MM.1S (cell line): Measurements from ENCODE around the gene ADCY4.
A peak's percentile ranks its signal among the peaks of the same experiment; 100 is the strongest.
"Not testable (repeated sequence)": the region's sequence is repeated elsewhere in the genome, so short reads cannot be mapped to it uniquely, and the experiment has no call there.

ENCODE experiments used
- DNase-seq: peaks from one replicate; pipeline ENCODE4 v3.0.0-alpha.2; 2015
- H2AFZ ChIP-seq: fragments of 300-600 bp; sonication (generic); 2 replicates; pipeline ENCODE4 v1.6.0; 2016; ENCODE audit warnings: antibody characterized with exemption, low read length
- H3F3A ChIP-seq: fragments of 300-600 bp; sonication (generic); 2 replicates; pipeline ENCODE4 v1.6.1; 2016; ENCODE audit warnings: mild to moderate bottlenecking, antibody characterized with exemption, low read length, moderate library complexity, mixed read lengths; ENCODE audit not compliant: insufficient read depth
- H3K27ac ChIP-seq: fragments of 300-600 bp; sonication (generic); 2 replicates; pipeline ENCODE4 v1.5.1; 2016; ENCODE audit warnings: mild to moderate bottlenecking, low read length
- H3K27me3 ChIP-seq: fragments of 300-600 bp; sonication (generic); replicated peaks from 2 replicates; pipeline ENCODE4 v1.6.0; 2016; ENCODE audit warnings: low read length; ENCODE audit not compliant: insufficient read depth
- H3K36me3 ChIP-seq: fragments of 300-600 bp; sonication (generic); replicated peaks from 2 replicates; pipeline ENCODE4 v1.6.1; 2016; ENCODE audit warnings: mild to moderate bottlenecking, low read length, mixed read lengths; ENCODE audit not compliant: insufficient read depth
- H3K4me1 ChIP-seq: fragments of 300-600 bp; sonication (generic); 2 replicates; pipeline ENCODE4 v1.6.1; 2016; ENCODE audit warnings: low read length, mixed read lengths
- H3K4me2 ChIP-seq: fragments of 300-600 bp; sonication (generic); 2 replicates; pipeline ENCODE4 v1.6.0; 2016; ENCODE audit warnings: low read depth, low read length
- H3K4me3 ChIP-seq: fragments of 300-600 bp; sonication (generic); 2 replicates; pipeline ENCODE4 v1.5.1; 2016; ENCODE audit warnings: low read length, mixed read lengths
- H3K79me2 ChIP-seq: fragments of 300-600 bp; sonication (generic); 2 replicates; pipeline ENCODE4 v1.6.1; 2016; ENCODE audit warnings: mixed run types, low read length, mixed read lengths
- H3K9ac ChIP-seq: fragments of 300-600 bp; sonication (generic); 2 replicates; pipeline ENCODE4 v1.6.1; 2016; ENCODE audit warnings: low read length, mixed read lengths
- H3K9me2 ChIP-seq: fragments of 300-600 bp; sonication (generic); replicated peaks from 2 replicates; pipeline ENCODE4 v1.6.1; 2016; ENCODE audit warnings: mild to moderate bottlenecking, low read length, mixed read lengths; ENCODE audit not compliant: insufficient read depth
- H3K9me3 ChIP-seq: fragments of 300-600 bp; sonication (generic); replicated peaks from 2 replicates; pipeline ENCODE4 v1.6.1; 2016; ENCODE audit warnings: mild to moderate bottlenecking, low read length, mixed read lengths; ENCODE audit not compliant: insufficient read depth
- H4K20me1 ChIP-seq: fragments of 300-600 bp; sonication (generic); 2 replicates; pipeline ENCODE4 v1.6.1; 2016; ENCODE audit warnings: mild to moderate bottlenecking, low read length, moderate library complexity, mixed read lengths; ENCODE audit not compliant: insufficient read depth
- EZH2 ChIP-seq: fragments of 300-600 bp; sonication (generic); optimal IDR thresholded peaks from 2 replicates; pipeline ENCODE3; 2017; ENCODE audit warnings: low read depth, mild to moderate bottlenecking, antibody characterized with exemption, low read length, mixed read lengths
- EZH2phosphoT487 ChIP-seq: fragments of 300-600 bp; sonication (generic); IDR thresholded peaks from 2 replicates; pipeline ENCODE4 v1.6.1; 2018; ENCODE audit warnings: antibody characterized with exemption, low read length
- TF ChIP-seq, protein P1 (sequence below): fragments of 300-600 bp; sonication (generic); IDR thresholded peaks from 2 replicates; pipeline ENCODE4 v1.5.1; 2016; ENCODE audit warnings: antibody characterized with exemption, low read length, mixed read lengths

ADCY4 gene

DNA sequence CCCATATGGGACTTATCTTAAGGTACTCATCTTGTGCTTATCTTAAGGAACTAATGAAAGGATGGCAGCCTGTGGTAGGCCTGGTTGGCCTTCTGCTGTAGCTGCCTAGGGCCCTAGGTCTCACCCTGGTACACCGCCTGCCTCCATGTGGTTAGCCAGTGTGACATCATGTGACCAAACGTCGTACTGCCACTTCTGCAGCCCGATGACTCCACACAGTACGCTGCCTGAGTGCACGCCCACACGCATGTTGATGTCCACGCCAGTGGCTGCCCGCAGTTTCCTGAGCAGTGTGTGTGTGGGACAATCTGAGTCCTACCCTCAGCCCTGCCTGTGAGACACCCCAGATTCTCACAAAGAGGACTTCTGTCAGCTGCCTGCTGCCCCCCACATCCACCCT, 5.1 kb downstream of the ADCY4 start:
- Histone ChIP-seq H3K4me2 (no peak overlapping the region), H3K27me3 (no peaks in the 10 kb centered on the region), H3K79me2 (no peaks in the 10 kb centered on the region)

DNA sequence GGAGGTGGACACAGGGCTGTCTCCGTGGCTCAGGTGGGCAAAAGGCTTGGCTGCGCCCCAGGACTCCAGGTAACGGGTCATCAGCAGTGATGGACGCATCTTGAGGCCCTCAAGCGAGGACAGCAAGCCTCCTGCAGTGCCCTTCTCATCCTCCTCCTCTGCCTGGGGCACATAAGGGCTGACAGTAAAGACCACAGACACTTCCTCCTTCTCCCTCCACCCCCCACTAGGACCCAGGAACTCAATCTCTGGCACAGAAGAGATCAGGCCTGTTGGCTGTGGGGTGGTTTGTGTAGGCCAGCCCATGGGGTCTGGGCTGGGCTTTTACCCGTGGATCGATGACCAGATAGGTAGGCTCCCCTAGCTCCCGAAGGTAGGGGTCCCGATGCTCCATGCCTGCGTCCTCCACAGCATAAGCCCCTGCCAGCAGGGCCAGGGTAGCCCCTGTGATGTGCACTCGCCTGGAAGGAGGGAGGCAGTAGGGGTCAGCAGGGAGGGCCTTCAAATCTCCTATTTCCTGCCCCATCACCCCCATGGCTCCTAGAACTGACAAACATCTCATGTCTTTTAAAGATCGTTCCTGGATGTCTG, 5.7 kb downstream of the ADCY4 start:
- Histone ChIP-seq H3K4me2 (no peak overlapping the region), H3K9me2 (no peaks in the 10 kb centered on the region), H3K36me3 (no peaks in the 10 kb centered on the region), H3K4me1 (0 out of 2 replicates have a peak, but pooled peaks cover 3% of the 10 kb centered on the region), H3K79me2 (no peaks in the 10 kb centered on the region), H3K9me3 (no peaks in the 10 kb centered on the region), H3F3A (no peaks in the 10 kb centered on the region), H3K27me3 (no peaks in the 10 kb centered on the region), H4K20me1 (no peaks in the 10 kb centered on the region), H2AFZ (no peak overlapping the region), H3K4me3 (no peak overlapping the region), H3K27ac (no peak overlapping the region), H3K9ac (no peak overlapping the region)
- no peak for TF ChIP-seq EZH2phosphoT487
- TF ChIP-seq EZH2: no peak
- TF ChIP-seq, protein P1, sequence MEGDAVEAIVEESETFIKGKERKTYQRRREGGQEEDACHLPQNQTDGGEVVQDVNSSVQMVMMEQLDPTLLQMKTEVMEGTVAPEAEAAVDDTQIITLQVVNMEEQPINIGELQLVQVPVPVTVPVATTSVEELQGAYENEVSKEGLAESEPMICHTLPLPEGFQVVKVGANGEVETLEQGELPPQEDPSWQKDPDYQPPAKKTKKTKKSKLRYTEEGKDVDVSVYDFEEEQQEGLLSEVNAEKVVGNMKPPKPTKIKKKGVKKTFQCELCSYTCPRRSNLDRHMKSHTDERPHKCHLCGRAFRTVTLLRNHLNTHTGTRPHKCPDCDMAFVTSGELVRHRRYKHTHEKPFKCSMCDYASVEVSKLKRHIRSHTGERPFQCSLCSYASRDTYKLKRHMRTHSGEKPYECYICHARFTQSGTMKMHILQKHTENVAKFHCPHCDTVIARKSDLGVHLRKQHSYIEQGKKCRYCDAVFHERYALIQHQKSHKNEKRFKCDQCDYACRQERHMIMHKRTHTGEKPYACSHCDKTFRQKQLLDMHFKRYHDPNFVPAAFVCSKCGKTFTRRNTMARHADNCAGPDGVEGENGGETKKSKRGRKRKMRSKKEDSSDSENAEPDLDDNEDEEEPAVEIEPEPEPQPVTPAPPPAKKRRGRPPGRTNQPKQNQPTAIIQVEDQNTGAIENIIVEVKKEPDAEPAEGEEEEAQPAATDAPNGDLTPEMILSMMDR: no peak
- no peak for DNase-seq

More for the DNA sequence above, 5.1 kb downstream of the ADCY4 start:
- Histone ChIP-seq H3K27ac (no peak overlapping the region), H3K9ac (no peak overlapping the region), H3K9me2 (no peaks in the 10 kb centered on the region), H3K9me3 (no peaks in the 10 kb centered on the region), H3K4me3 (no peak overlapping the region), H3F3A (no peaks in the 10 kb centered on the region), H2AFZ (no peak overlapping the region), H3K4me1 (0 out of 2 replicates have a peak, but pooled peaks cover 3% of the 10 kb centered on the region), H3K36me3 (no peaks in the 10 kb centered on the region), H4K20me1 (no peaks in the 10 kb centered on the region)
- DNase-seq: no peak
- TF ChIP-seq, protein P1: no peak
- TF ChIP-seq EZH2phosphoT487 (no peak), EZH2 (no peak)

DNA sequence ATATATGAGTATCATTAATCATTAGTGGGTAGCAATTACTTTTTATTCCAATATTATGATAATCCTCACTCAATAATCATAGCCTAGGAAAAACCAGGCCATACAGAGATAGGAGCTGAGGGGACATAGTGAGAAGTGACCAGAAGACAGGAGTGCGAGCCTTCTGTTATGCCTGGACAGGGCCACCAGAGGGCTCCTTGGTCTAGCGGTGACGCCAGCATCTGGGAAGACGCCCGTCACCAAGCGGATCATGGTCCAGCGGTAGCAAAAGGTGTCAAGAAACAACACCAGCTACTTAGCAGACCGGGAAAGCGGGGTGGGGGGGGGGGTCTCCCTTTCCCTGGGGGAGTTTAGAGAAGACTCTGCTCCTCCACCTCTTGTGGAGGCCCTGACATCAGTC, 7.0 kb downstream of the ADCY4 start:
- peaks cover 11% of the 10 kb centered on the region; the same call in 1 of the 2 replicates for H3K27me3 ChIP-seq
- TF ChIP-seq, protein P1: 0 out of 2 replicates have a peak, but pooled peaks have one; percentile 14
- not testable (repeated sequence) for DNase-seq, H3K9me2 ChIP-seq, H3K36me3 ChIP-seq, H3K4me3 ChIP-seq, H3K79me2 ChIP-seq, H4K20me1 ChIP-seq, H2AFZ ChIP-seq, H3F3A ChIP-seq, H3K4me2 ChIP-seq, H3K4me1 ChIP-seq, H3K9me3 ChIP-seq, H3K9ac ChIP-seq, H3K27ac ChIP-seq
